GM21515 (cell line): ENCODE measurements around the gene CEP295NL.
"Not testable (repeated sequence)": the region's sequence is repeated elsewhere in the genome, so short reads cannot be mapped to it uniquely, and the experiment has no call there.

Source experiments
- ATAC-seq: cut with Tn5 transposase; IDR thresholded peaks from one replicate; pipeline ENCODE4 v1.9.1; 2021; ENCODE audit not compliant: unreplicated experiment

CEP295NL gene

DNA sequence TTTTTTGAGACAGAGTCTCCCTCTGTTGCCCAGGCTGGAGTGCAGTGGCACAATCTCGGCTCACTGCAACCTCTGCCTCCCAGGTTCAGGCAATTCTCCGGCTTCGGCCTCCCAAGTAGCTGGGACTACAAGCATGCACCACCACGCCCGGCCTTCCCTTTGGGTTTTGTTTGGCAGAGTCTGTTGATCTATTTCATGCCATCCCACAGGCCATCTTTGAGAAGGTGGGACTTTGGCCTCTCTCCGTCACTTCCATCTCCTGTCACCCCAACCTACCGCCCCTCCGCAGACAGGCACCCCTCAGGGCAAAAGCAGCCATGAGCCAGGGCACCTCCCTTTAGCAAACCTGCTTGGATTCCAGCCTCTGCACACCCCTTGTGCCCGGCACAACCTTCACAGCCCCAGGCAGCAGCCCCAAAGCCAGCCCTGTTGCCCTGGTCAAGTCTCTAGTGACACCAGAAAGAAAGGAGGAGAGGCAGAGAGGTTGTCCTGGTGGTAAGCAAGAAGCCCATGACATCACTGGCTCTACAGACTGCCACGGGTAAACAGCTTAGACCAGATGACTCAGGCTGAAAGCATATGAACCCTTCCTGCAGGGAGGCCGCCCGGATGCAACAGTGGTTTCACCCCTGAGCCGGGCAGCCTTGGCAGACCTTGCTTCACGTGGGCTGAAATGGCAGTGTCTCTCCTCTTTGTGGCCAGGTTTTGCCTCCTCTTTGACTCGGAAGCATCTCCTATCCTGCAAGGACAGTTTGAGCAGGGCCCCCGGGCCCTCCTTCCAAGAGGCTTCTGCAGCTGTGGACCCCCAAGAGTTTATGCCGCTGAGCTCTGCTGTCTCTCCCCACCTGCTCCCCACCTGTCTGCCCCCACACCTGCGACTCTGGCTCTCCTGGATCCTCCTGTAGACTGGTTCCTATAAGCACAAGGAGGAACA is 30.3 kb upstream of the CEP295NL start:
- no peak for ATAC-seq

- ATAC-seq, result no peak
Observed at GRCh38 chr17:78929908-78930775, 27.1 kb upstream of the CEP295NL start.

GRCh38 chr17:78925662-78926555 is 22.9 kb upstream of the CEP295NL start:
- no peak for ATAC-seq

GRCh38 chr17:78925234-78925633 is 22.2 kb upstream of the CEP295NL start, which contains the start of gene TIMP2:
Gene TIMP2, minus strand, starts transcription at chr17:78925387. Its CDS starts 299 bp downstream, at chr17:78925088.
- no peak for ATAC-seq

- ATAC-seq, result no peak
Observed at GRCh38 chr17:78924481-78925151, 21.6 kb upstream of the CEP295NL start.

GRCh38 chr17:78923660-78924453 is 20.9 kb upstream of the CEP295NL start:
- no peak for ATAC-seq

DNA sequence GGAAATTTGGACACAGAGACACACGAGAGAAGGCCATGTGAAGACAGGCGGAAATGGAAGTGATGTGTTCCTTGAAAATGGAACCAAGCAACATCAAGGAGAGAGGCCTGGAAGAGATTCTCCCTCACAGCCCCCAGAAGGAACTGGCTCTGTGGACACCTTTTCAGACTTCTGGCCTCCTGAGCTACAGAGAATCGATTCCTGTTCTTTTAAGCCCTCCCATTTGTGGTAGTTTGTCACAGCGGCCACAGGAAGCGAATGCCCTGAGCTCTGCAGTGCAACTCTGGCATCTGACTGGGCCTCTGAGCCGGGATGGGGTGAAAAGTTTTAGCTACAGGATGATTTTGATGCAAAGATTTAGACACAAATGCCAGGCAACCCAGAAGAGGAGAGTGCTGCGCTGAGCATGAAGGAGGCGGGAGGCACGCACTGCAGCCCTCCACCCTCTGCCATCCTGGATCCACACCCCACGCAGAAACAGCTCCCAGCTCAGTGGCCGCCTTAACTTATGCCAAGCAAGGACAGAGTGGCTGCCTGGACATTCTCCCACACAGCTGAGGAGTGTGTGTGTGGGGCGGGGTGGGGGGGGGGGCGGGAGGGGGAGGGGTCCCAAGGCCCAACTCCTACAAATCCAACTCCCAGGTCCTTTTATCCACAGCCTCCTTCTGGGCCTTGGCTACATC is 20.0 kb upstream of the CEP295NL start:
- ATAC-seq, result no peak

- no peak for ATAC-seq
Observed at GRCh38 chr17:78921437-78921971, 18.5 kb upstream of the CEP295NL start.

GRCh38 chr17:78920528-78920927 is 17.5 kb upstream of the CEP295NL start:
- ATAC-seq, result no peak

- no peak for ATAC-seq
Observed at GRCh38 chr17:78919861-78920450, 17.0 kb upstream of the CEP295NL start.

- no peak for ATAC-seq
Observed at GRCh38 chr17:78918979-78919378, 16.0 kb upstream of the CEP295NL start.

DNA sequence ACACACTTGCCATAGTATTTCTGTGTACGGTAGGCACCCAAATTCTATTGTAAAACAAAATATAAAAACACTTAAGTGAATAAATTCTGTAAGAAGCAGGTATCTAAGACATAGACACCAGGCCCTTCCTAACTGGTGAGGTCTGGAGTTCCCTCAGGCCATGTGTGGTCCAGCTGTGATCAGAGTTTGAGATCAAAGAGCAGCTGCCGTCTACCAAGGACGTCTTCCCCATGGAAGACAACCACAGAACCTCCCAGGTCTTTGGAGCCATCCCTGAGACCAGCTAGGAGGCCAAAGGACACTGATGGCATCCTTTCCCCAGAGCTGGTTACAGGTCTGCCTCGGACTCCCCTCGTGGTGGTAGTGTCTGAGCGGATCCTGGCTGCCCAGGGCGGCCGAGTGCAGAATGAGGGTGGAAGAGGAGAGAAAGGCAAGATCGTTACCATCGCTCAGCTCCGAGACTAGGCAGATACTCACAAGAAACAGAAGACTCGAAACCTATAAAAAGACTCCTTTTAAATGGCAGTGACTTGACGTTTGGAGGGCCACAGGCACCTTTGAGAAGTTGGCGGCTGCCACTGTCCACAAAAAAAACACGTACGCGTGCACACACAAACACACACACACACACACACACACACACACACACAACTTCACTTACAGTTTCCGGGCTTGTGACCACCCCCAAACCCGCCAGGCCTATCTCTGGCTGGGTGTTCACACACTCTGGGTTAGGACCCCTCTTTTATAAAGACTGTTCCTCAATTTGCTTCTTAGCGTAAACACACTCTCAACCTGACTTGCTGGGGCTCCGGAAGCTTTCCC is 14.7 kb upstream of the CEP295NL start:
- no peak for ATAC-seq

- no peak for ATAC-seq
Observed at GRCh38 chr17:78915872-78916632, 13.1 kb upstream of the CEP295NL start.

DNA sequence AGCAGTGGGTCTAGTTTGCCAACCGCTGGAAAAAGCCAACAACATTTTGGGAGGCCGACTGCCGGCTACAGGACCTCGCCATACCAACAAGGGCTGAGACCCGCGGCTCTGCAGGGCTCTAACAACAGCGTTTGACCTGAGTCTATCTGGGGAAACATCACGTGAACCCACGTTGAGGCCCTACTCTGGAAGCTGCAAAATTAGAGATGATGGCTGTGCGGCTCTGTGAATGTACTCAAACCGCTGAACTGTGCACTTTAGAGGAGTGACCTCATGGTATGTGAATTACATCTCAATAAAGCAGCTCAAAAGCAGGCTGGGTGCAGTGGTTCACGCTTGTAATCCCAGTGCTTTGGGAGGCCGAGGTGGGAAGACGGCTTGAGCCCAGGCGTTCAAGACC is 10.1 kb upstream of the CEP295NL start:
- no peak for ATAC-seq

- ATAC-seq, result no peak
Observed at GRCh38 chr17:78912082-78912481, 9.1 kb upstream of the CEP295NL start.

- not testable (repeated sequence) for ATAC-seq
Observed at GRCh38 chr17:78911543-78911942, 8.5 kb upstream of the CEP295NL start.
